Astrocyte of the cerebellum (primary cell): ENCODE data around the gene TMEFF2.

ENCODE experiments used
- DNase-seq: peaks from one replicate; pipeline ENCODE4 v3.0.0-alpha.2; 2011; ENCODE audit warnings: low read depth
- H3K4me3 ChIP-seq: 2 replicates; pipeline ENCODE4 v1.5.1; 2011; ENCODE audit warnings: mild to moderate bottlenecking, low read depth, low read length, moderate library complexity
- in situ Hi-C: cut with HindIII; loops from 2 replicates; pipeline ENCODE4 v1.10.0; 2017; ENCODE audit warnings: low sequenced_read_pairs
- TF ChIP-seq, protein P1 (sequence below): IDR thresholded peaks from 2 replicates; pipeline ENCODE4 v1.5.1; 2012; ENCODE audit warnings: low read length, low read depth, moderate library complexity, mild to moderate bottlenecking; ENCODE audit errors: missing control alignments

Gene TMEFF2

DNA sequence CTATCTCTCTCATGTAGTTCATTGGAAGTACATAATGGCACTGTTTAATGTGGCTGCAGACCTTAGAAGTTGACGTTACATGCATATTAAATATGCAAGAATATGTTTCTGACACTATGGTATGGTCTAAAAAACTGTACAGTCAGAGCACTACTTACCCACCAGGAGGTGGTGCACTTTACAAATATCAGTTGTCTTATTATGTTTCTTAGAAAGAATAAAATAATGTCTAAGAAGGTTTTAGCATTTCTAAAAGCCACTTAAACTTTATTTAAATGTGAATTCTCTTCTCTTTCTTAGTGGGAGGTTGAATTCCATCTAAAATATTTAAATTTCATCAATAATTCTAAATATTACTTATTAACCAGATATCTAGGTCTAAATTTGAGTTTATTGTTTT lies 4.3 kb downstream of the TMEFF2 start:
- DNase-seq, result peak; percentile 28
- in situ Hi-C loops, result no loop called here

DNA sequence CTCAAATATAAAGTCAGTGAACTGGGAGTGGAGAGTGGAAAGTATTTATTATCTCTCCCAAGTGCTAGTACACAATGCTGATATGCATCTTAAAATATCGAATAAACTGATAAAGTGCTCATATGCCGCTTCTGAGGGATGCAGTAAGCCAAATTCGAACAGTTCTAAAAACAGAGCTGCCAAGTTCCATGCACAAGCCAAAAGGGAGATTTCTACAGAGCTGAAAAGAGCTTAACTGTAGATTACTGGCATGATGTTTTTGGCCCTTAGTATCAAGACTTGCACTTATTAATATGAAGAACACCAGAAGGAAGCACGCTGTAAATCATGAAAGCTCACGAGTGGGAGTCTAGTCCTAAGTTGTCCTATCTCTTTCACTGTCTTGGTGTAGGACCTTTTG lies 7.9 kb downstream of the TMEFF2 start:
- in situ Hi-C loops, result no loop called here
- DNase-seq, result no peak
- TF ChIP-seq, protein P1, sequence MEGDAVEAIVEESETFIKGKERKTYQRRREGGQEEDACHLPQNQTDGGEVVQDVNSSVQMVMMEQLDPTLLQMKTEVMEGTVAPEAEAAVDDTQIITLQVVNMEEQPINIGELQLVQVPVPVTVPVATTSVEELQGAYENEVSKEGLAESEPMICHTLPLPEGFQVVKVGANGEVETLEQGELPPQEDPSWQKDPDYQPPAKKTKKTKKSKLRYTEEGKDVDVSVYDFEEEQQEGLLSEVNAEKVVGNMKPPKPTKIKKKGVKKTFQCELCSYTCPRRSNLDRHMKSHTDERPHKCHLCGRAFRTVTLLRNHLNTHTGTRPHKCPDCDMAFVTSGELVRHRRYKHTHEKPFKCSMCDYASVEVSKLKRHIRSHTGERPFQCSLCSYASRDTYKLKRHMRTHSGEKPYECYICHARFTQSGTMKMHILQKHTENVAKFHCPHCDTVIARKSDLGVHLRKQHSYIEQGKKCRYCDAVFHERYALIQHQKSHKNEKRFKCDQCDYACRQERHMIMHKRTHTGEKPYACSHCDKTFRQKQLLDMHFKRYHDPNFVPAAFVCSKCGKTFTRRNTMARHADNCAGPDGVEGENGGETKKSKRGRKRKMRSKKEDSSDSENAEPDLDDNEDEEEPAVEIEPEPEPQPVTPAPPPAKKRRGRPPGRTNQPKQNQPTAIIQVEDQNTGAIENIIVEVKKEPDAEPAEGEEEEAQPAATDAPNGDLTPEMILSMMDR, result no peak

More for the DNA sequence above, 4.3 kb downstream of the TMEFF2 start:
- H3K4me3 ChIP-seq, result no peak overlapping the region
- TF ChIP-seq, protein P1, result peak; percentile 52

DNA sequence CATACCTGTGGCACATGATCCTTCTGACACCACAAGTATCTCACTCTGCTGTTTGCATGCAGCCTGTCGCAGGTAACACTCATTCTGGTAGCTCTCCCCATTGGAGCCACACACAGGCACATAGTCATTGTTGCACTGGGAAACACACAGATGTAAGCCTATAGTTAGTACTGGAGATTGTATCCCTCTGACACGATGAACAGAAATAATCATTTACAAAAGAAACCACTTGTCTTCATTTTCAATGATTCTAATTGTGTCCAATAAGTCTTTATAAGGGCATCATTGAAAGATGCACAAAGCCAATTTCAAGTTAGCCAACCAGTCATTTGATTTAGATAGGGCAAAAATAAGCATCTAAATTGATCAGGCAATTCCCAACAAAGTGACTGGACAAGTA lies 10.4 kb downstream of the TMEFF2 start:
- DNase-seq, result no peak
- H3K4me3 ChIP-seq, result no peak overlapping the region
- in situ Hi-C loops, result no loop called here
- TF ChIP-seq, protein P1, result no peak

More for the DNA sequence above, 7.9 kb downstream of the TMEFF2 start:
- H3K4me3 ChIP-seq, result no peak overlapping the region

DNA sequence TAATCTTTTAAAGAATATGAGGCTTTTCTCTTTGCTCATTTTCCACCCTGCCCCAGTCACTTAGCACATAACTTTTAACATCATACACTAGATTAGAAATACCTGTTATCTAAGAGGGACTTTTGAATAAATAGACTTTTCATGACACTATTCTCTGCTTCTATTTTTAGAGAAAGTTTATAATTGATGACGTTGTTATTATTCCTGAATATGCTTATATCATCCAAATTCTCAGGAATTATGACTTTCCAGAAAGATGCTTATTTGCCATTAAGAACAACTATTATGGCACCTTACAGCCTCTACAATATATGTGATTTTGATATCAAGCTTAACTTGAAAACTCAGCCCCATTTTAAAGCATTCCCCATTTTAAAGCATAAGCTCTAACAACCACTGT lies 11.4 kb downstream of the TMEFF2 start:
- TF ChIP-seq, protein P1, result no peak
- no peak overlapping the region for H3K4me3 ChIP-seq
- in situ Hi-C loops, result no loop called here
- no peak for DNase-seq

DNA sequence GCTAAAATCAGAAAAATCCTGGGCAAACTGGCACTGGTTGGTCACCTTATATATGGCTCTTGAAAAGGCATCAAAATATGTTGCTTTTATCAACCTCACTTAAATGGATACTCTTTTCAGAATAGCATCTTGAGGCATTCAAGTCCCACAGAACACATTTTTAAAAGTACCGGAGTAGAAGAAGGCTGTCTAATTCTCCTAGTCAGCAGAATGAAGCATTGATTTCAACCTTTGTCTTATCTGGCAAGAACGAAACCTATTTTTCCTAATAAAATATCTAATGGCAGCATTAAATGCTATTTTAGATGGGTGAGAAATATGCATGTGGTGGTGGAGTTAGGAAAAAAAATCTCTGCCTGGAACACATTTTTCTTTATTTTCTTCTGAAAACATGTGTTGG lies 27.8 kb downstream of the TMEFF2 start:
- in situ Hi-C loops, result loop anchor here (10.0 kb wide), 1 partner anchor 352 kb away; no protein-coding TSS in a partner anchor
- no peak for DNase-seq
- H3K4me3 ChIP-seq, result no peak overlapping the region
- TF ChIP-seq, protein P1, result no peak

DNA sequence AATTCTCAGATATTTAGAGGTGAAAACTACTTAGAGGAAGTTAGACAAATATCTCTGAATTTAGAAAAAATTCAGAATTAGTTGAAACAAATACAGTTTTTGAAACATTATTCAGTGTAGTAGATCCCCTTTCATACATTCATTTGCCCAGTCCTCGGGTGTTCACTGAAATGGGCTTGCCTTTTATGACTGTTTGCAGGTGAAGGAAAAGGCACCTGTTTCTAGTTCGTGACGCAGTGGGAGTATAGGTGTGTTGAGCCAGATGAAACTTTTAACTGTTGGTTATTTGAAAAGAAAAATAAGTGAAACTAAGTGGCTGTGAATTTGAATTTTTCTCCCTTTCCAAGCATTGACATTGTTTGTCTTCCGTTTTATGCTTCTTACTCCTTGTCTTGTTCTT lies 28.9 kb downstream of the TMEFF2 start:
- H3K4me3 ChIP-seq, result no peak overlapping the region
- TF ChIP-seq, protein P1, result no peak
- in situ Hi-C loops, result loop anchor here (10.0 kb wide), 1 partner anchor 351 kb away; no protein-coding TSS in a partner anchor
- no peak for DNase-seq
